NOMO-1 treated with DMSO at 0.1 percent for 48 hours (cell line): ENCODE data around the gene NFKBIA.
A peak's percentile ranks its signal among the peaks of the same experiment; 100 is the strongest.
"Not testable (repeated sequence)": the region's sequence is repeated elsewhere in the genome, so short reads cannot be mapped to it uniquely, and the experiment has no call there.

Source experiments
- DNase-seq: peaks from one replicate; lab custom pipeline; 2025; ENCODE audit not compliant: unreplicated experiment; lab: John Stamatoyannopoulos, UW

NFKBIA gene

DNA sequence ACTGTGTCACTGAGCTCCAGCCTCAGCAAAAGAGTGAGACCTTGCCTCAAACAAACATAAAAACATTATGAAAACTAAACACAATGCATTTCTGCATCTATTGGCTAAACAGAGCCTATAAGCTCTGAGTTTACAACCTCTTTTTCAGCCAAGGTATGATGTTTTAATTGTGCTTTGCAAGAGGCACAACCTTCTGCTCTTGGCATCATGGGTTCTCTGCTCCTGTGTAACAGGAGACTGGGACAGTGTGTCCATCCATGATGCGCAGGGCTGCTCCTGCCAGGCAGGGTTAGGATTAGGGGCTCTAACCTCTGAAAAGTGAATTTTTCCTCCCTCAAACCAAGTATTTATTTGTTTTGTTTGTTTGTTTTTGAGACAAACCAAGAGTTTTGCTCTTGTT, 5.0 kb upstream of the NFKBIA start:
- no peak for DNase-seq

DNA sequence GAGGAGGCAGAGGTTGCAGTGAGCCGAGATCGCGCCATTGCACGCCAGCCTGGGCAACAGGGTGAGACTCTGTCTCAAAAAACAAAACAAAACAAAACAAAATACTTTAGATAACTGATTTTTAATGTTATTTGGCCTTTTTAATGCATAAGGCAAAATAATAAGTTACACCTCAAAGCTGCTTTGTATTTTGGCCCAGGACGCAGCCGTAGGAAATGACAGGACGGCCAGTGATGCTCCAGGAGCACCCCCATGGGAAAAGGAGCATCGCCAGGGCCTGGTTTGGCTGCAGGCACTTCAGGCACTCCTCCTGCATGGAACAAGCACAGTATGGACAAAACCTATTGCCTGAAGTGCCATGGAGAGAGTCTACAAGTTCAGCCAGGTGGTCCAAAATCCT, 3.5 kb upstream of the NFKBIA start:
- no peak for DNase-seq

DNA sequence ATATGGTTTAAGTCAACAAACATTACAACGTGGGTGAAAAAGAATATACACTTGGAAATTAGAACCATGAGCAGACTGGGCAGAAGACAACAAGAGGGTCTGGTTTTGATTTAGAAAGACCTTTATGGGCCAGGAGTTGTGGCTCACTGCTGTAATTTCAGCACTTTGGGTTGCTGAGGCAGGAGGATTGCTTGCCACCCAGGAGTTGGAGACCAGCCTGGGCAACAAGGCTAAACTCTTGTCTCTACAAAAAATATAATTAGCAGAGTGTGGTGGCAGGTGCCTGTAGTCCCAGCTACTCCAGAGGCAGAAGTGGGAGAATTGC, 2.7 kb upstream of the NFKBIA start:
- no peak for DNase-seq

DNA sequence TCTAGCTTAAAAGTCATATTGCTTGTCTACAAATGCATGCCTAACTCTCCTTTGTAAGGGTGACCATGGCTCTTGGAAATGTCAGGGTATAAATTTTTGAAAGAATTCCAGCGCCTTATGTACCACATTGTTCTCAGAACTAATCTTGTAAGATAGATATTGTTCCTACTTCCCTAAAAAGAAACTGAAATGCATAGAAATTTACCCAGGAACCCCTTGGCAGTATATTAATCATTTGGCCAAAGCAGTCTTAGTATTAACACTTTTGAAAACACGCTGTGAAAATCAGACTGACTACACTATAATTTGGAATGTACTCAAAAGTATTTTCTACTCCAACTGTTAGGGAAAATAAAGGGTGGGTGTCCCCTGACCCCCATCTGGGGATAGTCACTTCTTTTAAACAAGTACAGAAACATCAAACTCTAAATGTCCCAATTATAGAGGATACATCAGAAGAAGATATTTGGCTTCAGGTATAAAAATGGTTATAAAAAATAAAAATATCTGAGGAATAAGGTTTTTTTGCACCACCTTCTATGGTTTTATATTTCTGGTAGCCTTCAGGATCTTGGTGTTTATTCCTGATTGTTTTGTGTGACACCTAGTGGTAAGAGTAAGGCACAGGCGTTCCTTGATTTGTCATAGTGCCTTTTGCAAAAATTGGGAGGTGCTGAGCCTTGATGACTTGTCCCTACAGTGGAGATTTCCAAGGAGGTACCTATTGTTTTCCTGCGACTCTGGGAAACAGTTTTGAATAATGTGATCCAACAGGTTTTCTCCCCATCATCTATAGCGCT, 2.2 kb upstream of the NFKBIA start:
- DNase-seq, result peak; percentile 67

DNA sequence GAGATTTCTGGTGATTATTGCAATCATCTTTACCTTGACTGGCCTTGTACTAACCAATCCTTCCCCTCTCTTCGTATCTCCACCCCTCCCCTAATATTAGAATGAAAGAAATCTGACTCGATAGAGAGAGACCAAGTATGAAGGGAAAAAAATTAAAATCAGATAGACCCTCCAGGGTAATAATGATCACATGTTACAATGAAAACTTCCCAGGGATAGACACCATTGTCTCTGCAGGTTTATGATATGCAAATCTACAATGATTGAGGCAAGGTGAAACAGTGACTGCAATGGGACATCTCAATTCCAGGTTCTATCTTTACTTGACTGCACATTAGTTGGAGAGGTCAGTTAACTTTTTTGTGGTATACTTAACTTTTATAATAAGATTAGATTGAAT, 1.5 kb upstream of the NFKBIA start:
- DNase-seq, result no peak

DNA sequence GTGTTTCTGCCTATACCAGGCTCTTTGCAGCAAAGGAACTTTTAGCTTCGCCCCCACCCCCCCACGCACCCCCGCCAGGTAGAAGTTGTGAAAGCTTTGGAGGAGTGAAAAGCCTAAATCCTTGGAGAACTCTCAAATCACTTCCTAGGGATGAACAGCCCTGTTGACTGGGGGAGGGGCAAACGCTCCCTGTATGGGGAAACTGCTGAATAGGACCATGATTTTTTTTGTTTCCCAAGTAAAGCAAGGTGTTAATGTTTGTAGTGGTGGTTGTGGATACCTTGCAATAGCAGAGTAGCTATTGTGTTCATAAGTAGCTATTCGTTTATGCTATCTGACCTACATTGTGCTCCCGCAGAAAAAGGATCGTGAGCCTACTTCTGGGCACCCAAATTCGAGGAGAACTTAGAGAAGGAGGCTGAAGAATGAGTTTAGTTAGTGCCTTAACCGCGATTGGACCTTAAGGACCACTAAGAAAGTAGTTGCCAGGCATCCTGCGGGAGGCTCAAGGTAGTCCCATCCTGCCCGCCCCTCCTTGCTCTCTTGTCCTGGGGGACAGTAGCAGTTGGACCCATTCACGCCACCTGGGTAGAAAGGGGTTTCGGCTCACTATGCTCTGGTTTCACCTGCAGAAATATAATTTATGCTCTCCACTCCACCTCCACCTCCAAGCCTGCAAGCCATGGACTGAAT, 901 bp upstream of the NFKBIA start:
- no peak for DNase-seq

DNA sequence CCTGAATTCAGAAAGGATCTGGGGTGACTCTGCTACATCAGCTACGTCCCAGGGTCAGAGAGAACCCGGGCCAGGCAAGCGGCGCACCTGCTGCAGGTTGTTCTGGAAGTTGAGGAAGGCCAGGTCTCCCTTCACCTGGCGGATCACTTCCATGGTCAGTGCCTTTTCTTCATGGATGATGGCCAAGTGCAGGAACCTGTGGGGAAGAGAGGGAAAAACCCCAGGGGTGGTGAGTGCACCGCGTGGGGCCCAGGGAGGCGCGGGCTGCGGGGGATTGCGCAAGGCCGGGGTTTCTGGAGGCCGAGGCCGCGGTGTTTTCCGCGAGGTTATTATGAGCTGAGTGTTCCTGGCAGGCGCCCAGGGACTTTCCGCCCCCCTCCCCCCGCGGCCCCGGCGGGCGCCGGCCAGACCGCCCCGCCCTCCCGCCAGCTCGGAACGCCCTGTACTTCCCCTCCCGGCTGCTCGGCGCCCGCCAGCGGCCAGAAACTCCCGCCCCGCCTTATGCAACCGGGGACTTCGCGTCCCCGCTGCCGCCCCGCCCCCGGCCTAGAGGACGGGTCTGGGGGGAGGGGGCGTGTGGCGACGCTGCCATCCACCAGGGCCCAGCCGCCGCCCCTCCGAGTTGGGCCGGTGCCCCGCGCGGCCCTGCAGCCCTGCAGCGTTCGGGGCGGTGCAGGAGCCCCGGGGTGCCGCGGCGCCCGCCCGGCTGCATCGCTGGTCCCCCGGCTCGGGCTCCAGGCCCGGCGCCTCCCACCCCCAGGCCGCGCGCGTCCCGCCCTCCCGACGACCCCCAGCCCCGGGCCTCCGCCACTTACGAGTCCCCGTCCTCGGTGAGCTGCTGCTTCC, 723 bp downstream of the NFKBIA start:
- DNase-seq, result peak; percentile 94

DNA sequence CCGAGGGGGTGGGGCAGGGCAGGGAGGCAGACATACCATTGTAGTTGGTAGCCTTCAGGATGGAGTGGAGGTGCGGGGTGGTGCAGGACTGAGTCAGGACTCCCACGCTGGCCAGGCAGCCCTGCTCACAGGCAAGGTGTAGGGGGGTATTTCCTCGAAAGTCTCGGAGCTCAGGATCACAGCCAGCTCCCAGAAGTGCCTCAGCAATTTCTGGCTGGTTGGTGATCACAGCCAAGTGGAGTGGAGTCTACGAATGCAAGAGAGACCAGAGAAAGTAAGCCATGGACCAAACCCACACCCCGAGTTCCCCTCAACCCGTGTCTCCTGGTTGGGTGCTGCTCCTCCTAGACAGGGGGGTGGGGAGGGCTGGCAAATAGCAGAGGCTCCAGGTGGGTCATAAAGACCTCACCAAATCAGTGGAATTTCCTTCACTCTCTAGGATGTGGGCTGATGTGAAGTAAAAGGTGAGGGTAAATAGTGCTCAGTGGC, 1.4 kb downstream of the NFKBIA start:
- no peak for DNase-seq

DNA sequence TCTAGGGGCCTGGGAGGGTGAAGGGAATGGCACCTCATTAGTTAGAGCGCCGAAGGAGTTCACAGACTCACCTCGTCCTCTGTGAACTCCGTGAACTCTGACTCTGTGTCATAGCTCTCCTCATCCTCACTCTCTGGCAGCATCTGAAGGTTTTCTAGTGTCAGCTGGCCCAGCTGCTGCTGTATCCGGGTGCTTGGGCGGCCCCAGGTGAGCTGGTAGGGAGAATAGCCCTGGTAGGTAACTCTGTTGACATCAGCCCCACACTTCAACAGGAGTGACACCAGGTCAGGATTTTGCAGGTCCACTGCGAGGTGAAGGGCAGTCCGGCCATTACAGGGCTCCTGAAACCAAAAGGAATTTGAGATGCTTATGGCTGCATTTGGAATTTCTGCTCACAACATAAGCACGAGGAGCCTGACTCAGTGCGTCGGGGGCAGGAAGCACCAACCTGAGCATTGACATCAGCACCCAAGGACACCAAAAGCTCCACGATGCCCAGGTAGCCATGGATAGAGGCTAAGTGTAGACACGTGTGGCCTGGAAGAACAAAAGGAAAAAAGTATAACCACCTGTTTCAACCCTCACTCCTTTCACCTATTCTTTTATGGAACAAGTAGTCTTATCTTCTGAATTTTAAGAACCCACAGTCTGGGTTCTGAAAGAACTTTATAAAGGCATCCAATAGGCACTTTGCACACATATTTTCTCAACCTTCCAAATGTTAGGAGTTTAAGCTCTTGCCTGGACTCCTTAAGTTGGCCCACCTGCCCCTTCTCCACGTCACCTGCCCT, 2.0 kb downstream of the NFKBIA start:
- no peak for DNase-seq

DNA sequence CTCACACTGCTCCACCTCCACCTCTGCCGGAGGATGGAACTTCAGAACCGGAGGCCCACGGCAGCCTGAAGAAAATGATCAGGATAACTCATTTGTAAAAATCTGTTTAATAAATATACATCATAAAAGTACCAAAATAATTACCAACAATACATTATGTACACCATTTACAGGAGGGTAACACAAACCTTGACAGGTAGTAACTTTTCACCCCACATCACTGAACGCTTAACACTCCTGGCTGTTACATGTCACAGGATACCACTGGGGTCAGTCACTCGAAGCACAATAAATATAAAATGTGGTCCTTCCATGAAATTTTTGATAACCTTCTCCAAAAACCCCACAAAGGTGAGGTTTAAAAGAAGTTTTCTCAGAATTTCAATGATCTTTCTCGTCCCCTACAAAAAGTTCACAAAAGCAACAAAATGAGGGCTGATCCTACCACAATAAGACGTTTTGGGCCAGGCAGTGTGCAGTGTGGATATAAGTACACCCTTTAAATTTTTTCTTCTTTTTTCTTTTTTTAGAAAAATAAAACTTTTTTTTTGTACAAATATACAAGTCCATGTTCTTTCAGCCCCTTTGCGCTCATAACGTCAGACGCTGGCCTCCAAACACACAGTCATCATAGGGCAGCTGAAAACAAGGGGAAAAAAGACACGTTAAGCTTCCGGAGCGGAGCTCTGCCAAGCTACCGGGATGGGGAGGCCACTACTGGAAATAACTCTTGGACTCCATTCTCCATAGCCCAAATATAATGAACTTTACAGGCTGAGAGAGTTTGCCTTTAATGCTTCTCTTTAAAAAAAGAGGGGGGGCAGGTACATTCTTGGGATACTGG, 2.9 kb downstream of the NFKBIA start:
- no peak for DNase-seq

DNA sequence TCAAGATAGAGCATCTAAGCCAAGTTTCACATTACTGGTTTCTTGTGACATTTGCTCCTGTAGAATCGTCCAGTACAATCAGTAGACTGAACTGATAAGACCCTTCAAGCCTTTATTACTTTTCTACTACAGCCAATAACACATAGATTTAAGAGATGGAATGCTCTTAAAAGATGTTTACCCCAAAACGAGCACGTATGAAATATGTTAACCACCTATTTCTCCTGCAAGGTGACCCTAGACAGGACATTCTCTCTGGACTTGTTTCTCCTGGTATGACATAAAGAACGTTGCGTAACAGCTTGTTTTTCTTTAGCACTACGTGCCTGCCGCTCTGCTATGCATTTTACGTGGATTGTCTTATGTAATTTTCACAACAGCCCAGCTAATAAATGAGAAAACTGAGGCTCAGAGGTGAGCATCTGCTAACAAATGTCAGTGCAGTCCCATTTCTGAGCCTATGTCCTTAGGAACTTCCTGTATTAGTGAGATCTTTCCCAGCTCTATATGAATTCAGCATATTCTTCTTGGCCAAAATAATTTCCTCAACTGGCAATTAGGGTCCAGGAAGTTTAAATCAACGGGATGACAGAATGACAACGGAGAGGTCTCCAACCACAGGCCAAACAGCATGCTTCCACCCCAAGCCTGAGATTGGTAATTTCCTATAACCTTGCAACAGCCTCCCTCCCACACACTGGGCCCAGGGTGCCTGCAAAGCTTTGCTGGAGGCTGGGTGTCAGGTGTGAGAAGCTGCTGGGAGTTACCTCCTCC, 3.7 kb downstream of the NFKBIA start:
- peak; percentile 20 for DNase-seq

DNA sequence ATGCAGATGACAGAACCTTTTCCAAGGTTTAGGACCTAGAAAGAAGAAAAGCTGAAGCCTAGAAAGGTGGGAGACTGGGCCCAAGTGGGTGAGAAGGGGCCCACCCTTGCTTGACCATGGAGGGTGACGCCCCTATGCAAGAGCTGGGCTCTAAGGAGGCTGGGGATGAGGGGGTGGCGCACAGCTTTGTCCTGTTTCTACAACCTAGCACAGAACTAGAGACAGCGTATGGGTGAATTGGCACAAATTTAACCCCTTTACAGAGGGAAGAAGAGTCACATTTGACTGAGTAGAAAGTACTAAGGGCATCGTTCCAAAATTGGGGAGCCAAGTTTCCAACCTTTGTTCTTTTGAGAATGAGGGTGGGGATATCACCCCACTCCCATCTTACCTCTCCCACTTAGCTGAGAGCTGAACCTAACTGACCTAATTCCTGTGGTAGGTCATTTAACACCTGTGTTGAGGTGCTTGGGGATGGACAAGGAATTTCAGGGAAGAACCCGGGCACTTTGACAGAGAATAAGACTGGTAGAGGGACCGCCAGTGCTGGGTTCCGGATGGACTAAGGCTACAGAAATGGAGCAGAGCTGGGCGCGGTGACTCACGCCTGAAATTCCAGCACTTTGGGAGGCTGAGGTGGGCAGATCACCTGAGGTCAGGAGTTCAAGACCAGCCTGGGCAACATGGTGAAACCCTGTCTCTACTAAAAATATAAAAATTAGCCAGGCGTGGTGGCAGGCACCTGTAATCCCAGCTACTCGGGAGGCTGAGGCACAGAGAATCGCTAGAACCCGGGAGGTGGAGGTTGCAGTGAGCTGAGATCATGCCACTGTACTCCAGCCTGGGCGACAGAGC, 5.2 kb downstream of the NFKBIA start:
- no peak for DNase-seq

DNA sequence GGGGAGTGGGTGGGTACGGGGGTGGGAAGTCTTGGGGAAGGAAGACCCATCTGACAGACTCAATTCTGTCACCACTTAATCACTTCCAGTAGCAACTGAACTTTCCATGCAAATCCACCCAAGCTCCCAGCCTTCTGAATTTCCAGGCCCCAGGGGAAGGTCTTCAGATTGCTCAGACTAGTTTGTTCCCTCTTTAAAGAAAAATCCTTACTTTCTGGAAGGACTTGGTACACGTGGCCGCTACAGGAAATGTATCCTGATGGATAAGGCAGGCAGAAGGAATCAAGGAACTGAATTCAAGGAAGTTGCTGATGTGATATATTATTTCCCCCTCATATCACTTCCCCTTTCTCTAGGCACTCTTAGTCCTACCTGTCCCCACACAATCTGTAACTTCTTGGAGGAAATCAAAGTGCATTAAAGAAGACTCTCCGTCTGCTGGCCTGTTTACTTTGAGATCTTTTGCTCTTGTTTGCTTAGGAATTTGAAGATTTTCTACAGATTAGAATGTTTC, 6.4 kb downstream of the NFKBIA start:
- peak; percentile 51 for DNase-seq

DNA sequence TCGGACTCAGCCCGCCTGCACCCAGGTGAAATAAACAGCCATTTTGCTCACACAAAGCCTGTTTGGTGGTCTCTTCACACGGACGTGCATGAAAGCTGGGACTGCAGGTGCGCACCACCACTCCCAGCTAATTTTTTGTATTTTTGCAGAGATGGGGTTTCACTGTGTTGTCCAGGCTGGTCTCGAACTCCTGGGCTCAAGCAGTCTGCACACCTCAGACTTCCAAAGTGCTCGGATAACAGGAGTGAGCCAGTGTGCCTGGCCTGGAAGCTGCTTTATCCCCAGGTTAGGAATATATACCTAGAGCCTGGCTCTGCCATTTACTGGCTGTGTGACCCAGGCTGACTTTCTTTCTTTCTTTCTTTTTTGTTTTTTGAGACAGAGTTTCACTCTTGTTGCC, 7.9 kb downstream of the NFKBIA start:
- not testable (repeated sequence) for DNase-seq

DNA sequence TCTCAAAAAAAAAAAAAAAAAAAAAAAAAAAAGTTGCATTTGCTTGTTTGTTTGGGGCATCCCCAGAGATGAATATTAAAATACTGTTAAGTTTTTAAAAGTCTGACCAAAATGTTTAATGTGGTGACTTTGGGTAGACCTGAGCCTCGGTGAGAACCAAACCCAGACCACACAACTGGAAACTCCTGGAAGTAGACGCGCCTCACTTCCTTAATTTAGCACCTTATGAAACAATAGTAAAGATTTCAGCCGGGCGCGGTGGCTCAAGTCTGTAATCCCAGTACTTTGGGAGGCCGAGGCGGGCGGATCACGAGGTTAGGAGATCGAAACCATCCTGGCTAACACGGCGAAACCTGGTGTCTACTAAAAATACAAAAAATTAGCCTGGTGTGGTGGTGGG, 9.3 kb downstream of the NFKBIA start:
- no peak for DNase-seq

DNA sequence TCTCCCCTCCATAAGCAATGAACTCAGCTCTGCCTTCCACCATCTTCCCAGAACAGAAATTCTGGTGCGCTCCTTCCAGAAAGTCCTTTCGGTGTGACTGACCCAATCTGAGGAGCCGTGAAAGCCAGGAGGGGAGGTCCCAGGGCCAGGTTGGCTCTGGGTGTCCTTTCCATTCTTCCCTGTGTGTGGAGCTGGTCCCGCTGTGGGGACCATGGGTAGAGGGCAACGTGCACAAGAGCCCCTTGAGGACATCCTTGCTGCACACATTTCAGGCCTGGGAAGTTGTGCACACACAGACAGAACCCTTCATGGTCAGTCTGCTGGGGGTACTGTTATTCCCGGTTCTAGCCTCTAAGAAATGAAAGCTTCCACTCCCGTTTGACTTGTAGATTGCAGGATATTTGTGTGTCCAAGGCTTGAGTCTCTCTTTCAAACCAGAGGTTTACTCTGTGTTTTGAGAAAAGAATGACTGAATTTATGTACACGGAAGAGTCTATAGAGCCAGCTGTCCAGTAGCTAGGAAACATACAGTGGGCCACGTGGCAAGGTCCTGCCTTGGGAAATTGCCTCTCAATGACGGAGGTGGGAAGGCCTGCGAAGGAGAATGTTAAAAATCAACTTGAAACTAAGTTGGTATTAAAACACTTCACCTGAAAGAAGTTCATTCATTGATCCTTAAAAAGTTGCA, 10.1 kb downstream of the NFKBIA start:
- no peak for DNase-seq

DNA sequence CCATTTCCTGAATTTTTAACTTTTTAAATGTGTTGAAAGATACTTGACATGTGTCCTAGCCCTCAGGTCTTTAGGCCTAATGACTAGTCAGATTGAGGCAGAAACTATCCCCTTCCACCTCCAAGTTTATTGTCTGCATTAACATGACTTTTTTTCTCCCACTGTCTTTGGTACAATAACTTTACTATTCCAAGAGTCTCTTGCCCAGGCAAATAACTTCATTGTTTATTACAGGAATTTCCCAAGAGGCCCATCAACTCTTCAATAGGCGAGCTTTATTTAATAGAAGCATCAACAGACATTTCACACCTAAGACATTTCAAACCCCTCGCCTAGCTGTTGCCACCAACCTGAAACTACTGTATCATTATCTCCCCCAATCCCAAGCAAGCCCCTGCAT, 10.7 kb downstream of the NFKBIA start:
- no peak for DNase-seq

DNA sequence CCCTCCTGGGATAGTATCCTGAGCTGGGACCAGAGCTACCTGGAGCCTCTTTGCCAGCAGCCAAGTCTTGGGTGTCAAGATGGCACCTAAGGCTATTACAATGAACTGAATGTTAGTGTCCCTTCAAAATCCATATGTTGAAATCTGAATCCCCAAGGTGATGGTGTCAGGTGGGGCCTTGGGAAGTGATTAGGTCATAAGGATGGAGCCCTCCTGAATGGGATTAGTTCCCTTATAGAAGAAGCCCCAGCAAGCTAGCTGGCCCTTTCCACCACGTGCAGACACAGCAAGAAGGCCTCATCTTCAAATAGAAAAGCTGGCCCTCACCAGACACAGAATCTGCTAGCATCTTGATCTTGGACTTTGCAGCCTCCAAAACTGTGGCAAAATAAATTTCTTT, 12.4 kb downstream of the NFKBIA start:
- no peak for DNase-seq
